BJ (cell line): ENCODE data around the gene WNT7A. TPM values are rescaled to one million over a fixed set of nuclear protein-coding genes. Genes with fewer than 3 reads are reported as not detected.
"Not testable (repeated sequence)": the region's sequence is repeated elsewhere in the genome, so short reads cannot be mapped to it uniquely, and the experiment has no call there.

Experiments used
- CTCF ChIA-PET: fragments of 350-600 bp; formaldehyde crosslinking; extraction: SDS; loops from one replicate; lab custom pipeline; 2021; ENCODE audit warnings: antibody characterized with exemption, inconsistent platforms; lab: Yijun Ruan, JAX
- POLR2A ChIA-PET: fragments of 300-600 bp; sonication (Branson Sonifier 250); formaldehyde crosslinking; extraction: SDS; loops from one replicate; lab custom pipeline; 2021; ENCODE audit warnings: antibody characterized with exemption; lab: Charles Lee
- DNase-seq: peaks from one replicate; pipeline ENCODE4 v3.0.0-alpha.2; 2011; ENCODE audit warnings: low read depth
- H3K27me3 ChIP-seq: 2 replicates; pipeline ENCODE4 v1.6.0; 2011; ENCODE audit warnings: low read length; ENCODE audit not compliant: control insufficient read depth, insufficient read depth
- H3K36me3 ChIP-seq: 2 replicates; pipeline ENCODE4 v1.5.1; 2011; ENCODE audit warnings: low read length; ENCODE audit not compliant: control insufficient read depth, insufficient read depth
- H3K4me3 ChIP-seq: 2 replicates; pipeline ENCODE4 v1.5.1; 2011; ENCODE audit warnings: low read depth, mild to moderate bottlenecking, control low read depth, low read length
- polyA minus RNA-seq: library from RNA; depleted of rRNA, polyadenylated mRNA; stranded (reverse); fragments of >200 nt; gene quantifications from 2 replicates; pipeline ENCODE4 v1.2.3, GENCODE V29; 2011; rRNA and poly(A)+ RNA removed
- polyA plus RNA-seq: library from polyadenylated mRNA; depleted of rRNA; stranded (reverse); fragments of >200 nt; gene quantifications from 2 replicates; pipeline ENCODE4 v1.2.3, GENCODE V29; 2011; rRNA removed
- TF ChIP-seq, protein P1 (sequence below): IDR thresholded peaks from 2 replicates; pipeline ENCODE4 v1.5.1; 2011; ENCODE audit warnings: low read depth, mild to moderate bottlenecking, control low read depth, inconsistent platforms, low read length, moderate library complexity; ENCODE audit not compliant: insufficient read depth

Gene WNT7A
- not detected in 2 replicates for polyA plus RNA-seq
- not detected in 2 replicates for polyA minus RNA-seq

DNA sequence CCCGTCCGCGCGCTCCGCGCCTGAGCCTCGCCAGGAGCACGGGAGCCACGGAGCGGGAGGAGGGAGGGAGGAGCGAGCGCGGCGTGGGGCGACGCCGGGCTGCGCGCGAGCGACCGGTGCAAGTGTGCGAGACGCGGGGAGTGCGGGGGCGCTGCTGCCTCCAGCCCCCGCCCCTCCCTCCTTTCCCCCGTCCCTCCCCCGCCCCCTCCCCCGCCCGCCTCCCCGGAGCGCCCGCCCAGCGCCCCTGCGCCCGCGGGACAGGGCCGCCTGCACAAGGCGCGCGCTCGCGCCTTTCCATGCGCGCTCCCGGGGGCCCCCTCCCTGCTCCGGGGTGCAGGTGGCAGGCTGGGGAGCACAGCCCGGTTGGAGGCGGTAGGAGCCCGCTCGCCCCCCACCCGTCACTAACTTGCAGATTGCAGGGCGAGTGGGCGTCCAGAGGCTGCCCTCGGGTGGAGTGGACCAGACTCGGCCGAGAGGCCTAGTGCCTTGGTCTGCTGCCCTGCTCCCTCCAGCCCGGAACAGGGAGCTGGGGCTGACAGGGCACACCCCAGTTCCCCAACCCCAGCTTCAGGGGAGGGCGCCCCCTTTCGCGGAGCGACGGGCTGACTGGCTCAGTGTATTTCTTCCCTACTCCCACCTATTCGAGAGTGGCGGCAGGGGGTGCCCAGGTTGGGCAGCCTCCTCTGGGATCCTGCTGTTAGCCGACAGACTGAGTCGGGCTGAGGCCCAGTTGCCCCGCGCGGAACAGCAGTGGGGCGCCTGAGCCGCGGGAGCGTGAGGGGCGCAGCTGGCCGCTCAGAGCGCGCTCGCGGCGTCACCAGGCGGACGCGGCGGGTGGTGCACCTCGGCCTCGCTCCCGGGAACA is at the start of gene WNT7A:
TSS of gene WNT7A (minus strand) at position 126 of the 865 bp plus-strand sequence. CDS start 255 bp downstream, outside the sequence.
- no peak for DNase-seq
- TF ChIP-seq, protein P1, sequence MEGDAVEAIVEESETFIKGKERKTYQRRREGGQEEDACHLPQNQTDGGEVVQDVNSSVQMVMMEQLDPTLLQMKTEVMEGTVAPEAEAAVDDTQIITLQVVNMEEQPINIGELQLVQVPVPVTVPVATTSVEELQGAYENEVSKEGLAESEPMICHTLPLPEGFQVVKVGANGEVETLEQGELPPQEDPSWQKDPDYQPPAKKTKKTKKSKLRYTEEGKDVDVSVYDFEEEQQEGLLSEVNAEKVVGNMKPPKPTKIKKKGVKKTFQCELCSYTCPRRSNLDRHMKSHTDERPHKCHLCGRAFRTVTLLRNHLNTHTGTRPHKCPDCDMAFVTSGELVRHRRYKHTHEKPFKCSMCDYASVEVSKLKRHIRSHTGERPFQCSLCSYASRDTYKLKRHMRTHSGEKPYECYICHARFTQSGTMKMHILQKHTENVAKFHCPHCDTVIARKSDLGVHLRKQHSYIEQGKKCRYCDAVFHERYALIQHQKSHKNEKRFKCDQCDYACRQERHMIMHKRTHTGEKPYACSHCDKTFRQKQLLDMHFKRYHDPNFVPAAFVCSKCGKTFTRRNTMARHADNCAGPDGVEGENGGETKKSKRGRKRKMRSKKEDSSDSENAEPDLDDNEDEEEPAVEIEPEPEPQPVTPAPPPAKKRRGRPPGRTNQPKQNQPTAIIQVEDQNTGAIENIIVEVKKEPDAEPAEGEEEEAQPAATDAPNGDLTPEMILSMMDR: peak; percentile 25; the same call in 1 of the 2 replicates
- ChIA-PET POLR2A (no interaction called here), CTCF (interaction anchor here (3.5 kb wide), 1 partner anchor 223 kb away, joined by 21 read pairs; no protein-coding TSS in a partner anchor)
- no peak within 1 kb of the TSS for H3K4me3 ChIP-seq
- peaks cover 45% of the 10 kb centered on the region for H3K27me3 ChIP-seq
- no peaks in the 10 kb centered on the region for H3K36me3 ChIP-seq

DNA sequence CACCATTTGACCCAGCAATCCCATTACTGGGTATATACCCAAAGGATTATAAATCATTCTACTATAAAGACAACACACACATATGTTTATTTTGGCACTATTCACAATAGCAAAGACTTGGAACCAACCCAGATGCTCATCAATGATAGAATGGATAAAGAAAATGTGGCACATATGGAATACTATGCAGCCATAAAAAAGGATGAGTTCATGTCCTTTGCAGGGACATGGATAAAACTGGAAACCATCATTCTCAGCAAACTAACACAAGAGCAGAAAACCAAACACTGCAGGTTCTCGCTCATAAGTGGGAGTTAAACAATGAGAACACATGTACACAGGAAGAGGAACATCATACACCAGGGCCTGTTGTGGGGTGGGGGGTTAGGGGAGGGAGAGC is 48.9 kb upstream of the WNT7A start:
- H3K4me3 ChIP-seq, POLR2A ChIA-PET, H3K27me3 ChIP-seq, DNase-seq, H3K36me3 ChIP-seq, CTCF ChIA-PET: not testable (repeated sequence)

DNA sequence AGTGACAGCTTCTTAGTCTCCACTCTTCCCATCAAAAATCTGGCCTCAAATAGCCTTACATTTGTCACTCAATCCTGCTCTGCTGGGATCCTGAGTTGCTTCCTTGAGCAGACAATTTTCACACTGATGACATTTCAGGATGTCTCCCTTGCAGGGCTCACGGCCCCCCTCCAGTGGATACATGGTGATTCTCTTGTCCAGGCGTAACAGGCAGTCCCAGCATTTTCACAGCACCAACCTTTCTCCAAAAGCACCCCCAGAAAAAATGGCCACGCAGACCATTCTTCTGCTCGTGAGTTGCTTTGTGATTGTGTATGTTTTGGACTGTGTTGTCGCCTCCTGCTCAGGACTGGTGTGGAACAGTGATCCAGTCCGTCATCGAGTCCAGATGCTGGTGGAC is 47.4 kb upstream of the WNT7A start:
- ChIA-PET CTCF (no interaction called here), POLR2A (no interaction called here)
- Histone ChIP-seq H3K36me3 (no peaks in the 10 kb centered on the region), H3K4me3 (no peak overlapping the region), H3K27me3 (no peaks in the 10 kb centered on the region)
- TF ChIP-seq, protein P1: peak; percentile 25; the same call in 1 of the 2 replicates
- DNase-seq: no peak

DNA sequence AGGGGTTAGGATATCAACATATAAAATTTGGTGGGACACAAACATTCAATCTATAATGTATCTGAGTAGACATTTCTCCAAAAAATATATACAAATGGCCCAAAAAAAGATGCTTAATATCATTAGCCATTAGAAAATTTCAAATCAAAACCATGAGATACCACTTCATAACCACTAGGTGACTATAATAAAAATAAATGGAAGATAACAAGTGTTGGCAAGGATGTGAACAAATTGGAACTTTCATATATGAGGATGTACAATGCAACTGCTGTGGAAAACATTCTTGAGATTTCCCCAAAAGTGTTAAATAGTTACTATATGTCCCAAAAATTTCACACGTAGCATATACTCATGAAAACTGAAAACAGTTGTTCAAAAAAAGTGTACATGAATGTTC is 36.5 kb upstream of the WNT7A start:
- POLR2A ChIA-PET: no interaction called here
- TF ChIP-seq, protein P1: no peak
- Histone ChIP-seq H3K36me3 (no peaks in the 10 kb centered on the region), H3K27me3 (no peaks in the 10 kb centered on the region), H3K4me3 (no peak overlapping the region)
- CTCF ChIA-PET: no interaction called here
- no peak for DNase-seq

DNA sequence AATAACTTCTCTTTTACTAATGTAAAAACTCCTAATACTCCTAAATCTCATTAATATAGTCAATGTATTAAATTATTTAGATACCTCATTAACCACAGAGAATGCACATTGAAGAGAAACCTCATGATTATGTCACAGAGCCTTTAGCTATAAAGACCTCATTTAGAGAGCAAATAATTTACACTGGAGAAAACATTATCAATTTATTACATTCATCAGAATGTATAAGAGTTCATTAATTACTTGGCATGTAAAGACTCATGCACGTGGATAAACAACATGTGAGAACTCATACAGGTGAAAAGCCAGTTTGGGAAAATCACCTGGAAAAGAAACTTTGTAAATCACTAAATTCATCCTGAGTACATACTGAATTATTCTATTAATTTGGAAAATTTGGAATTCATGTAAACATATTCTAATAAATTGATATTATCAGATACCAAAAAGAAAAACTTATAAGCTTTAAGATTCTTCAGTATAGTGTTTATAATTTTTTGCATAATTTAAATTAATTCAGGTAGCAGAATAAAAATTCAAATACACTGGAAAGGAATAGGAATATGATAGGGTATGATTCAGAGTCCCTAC is 22.9 kb upstream of the WNT7A start:
- no peak overlapping the region for H3K4me3 ChIP-seq
- H3K27me3 ChIP-seq: no peaks in the 10 kb centered on the region
- H3K36me3 ChIP-seq: no peaks in the 10 kb centered on the region
- no peak for DNase-seq
- ChIA-PET POLR2A (no interaction called here), CTCF (no interaction called here)
- TF ChIP-seq, protein P1: no peak
